Endothelial cell of umbilical vein (primary cell): ENCODE measurements around the gene LCN12. TPM values are rescaled to one million over a fixed set of nuclear protein-coding genes. Genes with fewer than 3 reads are reported as not detected.

ENCODE experiments used
- BruUV-seq: library from RNA; stranded (reverse); fragments of 400-500 nt; replicated peaks from 2 replicates; lab custom pipeline; 2021; lab: Mats Ljungman, UMichigan
- CTCF ChIA-PET: fragments of 300-600, 350-600 bp; sonication (Branson Sonifier 250); formaldehyde crosslinking; loops from one replicate; lab custom pipeline; 2021; ENCODE audit warnings: antibody characterized with exemption, inconsistent platforms; lab: Charles Lee
- POLR2A ChIA-PET: fragments of 300-600, 350-600 bp; sonication (Branson Sonifier 250); formaldehyde crosslinking; loops from one replicate; lab custom pipeline; 2021; ENCODE audit warnings: antibody characterized with exemption, inconsistent platforms; lab: Charles Lee
- DNase-seq: peaks from one replicate; pipeline ENCODE4 v3.0.0-alpha.2; 2011; ENCODE audit warnings: low read depth, low spot score
- FAIRE-seq: peaks from 2 replicates; lab custom pipeline; 2011; peaks lifted over from hg19 to GRCh38; lab: Jason Lieb, UNC
- H2AFZ ChIP-seq: 2 replicates; pipeline ENCODE4 v1.6.0; 2012; ENCODE audit warnings: low read depth, low read length, control low read depth, inconsistent platforms
- H3K27ac ChIP-seq: 2 replicates; pipeline ENCODE4 v1.5.1; 2011; ENCODE audit warnings: low read depth, mild to moderate bottlenecking, control low read depth, low read length, moderate library complexity; ENCODE audit not compliant: insufficient read depth
- H3K27me3 ChIP-seq, 2 experiments: 2 replicates each; pipeline versions ENCODE4 v1.6.0 to v1.6.1; 2011; ENCODE audit warnings: low read length in 2 of 2, mixed read lengths in 1 of 2; ENCODE audit not compliant: control insufficient read depth in 2 of 2, insufficient read depth in 2 of 2
- H3K36me3 ChIP-seq, 2 experiments: 2 replicates in 1 of 2; 3 replicates in 1 of 2; pipeline ENCODE4 v1.5.1; 2011; ENCODE audit warnings: low read length in 2 of 2, mild to moderate bottlenecking in 1 of 2, moderate library complexity in 1 of 2; ENCODE audit not compliant: control insufficient read depth in 2 of 2, insufficient read depth in 2 of 2; ENCODE audit errors: extremely low read depth in 1 of 2
- H3K4me1 ChIP-seq: 3 replicates; pipeline ENCODE4 v1.5.1; 2011; ENCODE audit warnings: mild to moderate bottlenecking, low read length; ENCODE audit not compliant: control insufficient read depth, insufficient read depth; ENCODE audit errors: extremely low read depth
- H3K4me2 ChIP-seq: 2 replicates; pipeline ENCODE4 v1.6.1; 2011; ENCODE audit warnings: low read length, control low read depth, mixed read lengths; ENCODE audit not compliant: insufficient read depth
- H3K4me3 ChIP-seq, 3 experiments: fragments of 200-600 bp in 1 of 3; sonication (generic), shearing (Covaris generic) in 1 of 3; replicated peaks in 1 of 3; 2 replicates each; pipeline ENCODE4 v1.5.1; 2011 to 2016; ENCODE audit warnings: control low read depth in 3 of 3, low read length in 3 of 3, mild to moderate bottlenecking in 2 of 3, inconsistent platforms in 1 of 3, low read depth in 1 of 3, moderate library complexity in 1 of 3; ENCODE audit not compliant: insufficient read depth in 1 of 3
- H3K79me2 ChIP-seq: 2 replicates; pipeline ENCODE4 v1.6.0; 2012; ENCODE audit warnings: low read length, inconsistent platforms; ENCODE audit not compliant: control insufficient read depth, insufficient read depth
- H3K9ac ChIP-seq: replicated peaks from 2 replicates; pipeline ENCODE3; 2011; ENCODE audit warnings: low read length, control low read depth; ENCODE audit not compliant: insufficient read depth; ENCODE audit errors: extremely low read depth
- H3K9me1 ChIP-seq: replicated peaks from 3 replicates; pipeline ENCODE4 v1.6.0; 2011; ENCODE audit warnings: mild to moderate bottlenecking, low read length; ENCODE audit not compliant: control insufficient read depth, insufficient read depth; ENCODE audit errors: extremely low read depth
- H3K9me3 ChIP-seq: replicated peaks from 2 replicates; pipeline ENCODE4 v1.5.1; 2012; ENCODE audit warnings: low read length, inconsistent platforms; ENCODE audit not compliant: control insufficient read depth, insufficient read depth
- H4K20me1 ChIP-seq: replicated peaks from 2 replicates; pipeline ENCODE3; 2011; ENCODE audit warnings: mild to moderate bottlenecking, low read length; ENCODE audit not compliant: control insufficient read depth, insufficient read depth; ENCODE audit errors: extremely low read depth
- EZH2 ChIP-seq: IDR thresholded peaks from 2 replicates; pipeline ENCODE4 v1.6.1; 2012; ENCODE audit warnings: borderline replicate concordance, low read depth, mild to moderate bottlenecking, moderate library complexity, low read length, inconsistent platforms; ENCODE audit not compliant: severe bottlenecking
- FOS ChIP-seq: IDR thresholded peaks from 2 replicates; pipeline ENCODE4 v1.6.1; 2011; ENCODE audit warnings: mild to moderate bottlenecking, low read length, moderate library complexity, borderline replicate concordance; ENCODE audit not compliant: insufficient read depth
- GATA2 ChIP-seq: IDR thresholded peaks from 2 replicates; pipeline ENCODE4 v1.7.0; 2011; ENCODE audit warnings: low read depth, mild to moderate bottlenecking, moderate library complexity, mixed read lengths, low read length; ENCODE audit not compliant: insufficient read length, insufficient read depth
- JUN ChIP-seq: IDR thresholded peaks from 2 replicates; pipeline ENCODE4 v1.6.1; 2011; ENCODE audit warnings: borderline replicate concordance, low read depth; ENCODE audit not compliant: insufficient read length, insufficient read depth
- MYC ChIP-seq: IDR thresholded peaks from one replicate; pipeline ENCODE4 v1.6.1; 2011; ENCODE audit warnings: mild to moderate bottlenecking, low read depth, low read length
- POLR2A ChIP-seq: IDR thresholded peaks from 2 replicates; pipeline ENCODE4 v1.6.1; 2012; ENCODE audit warnings: low read depth, mild to moderate bottlenecking, control low read depth, low read length
- POLR2AphosphoS5 ChIP-seq: IDR thresholded peaks from 2 replicates; pipeline ENCODE4 v1.6.1; 2012; ENCODE audit warnings: low read depth, mild to moderate bottlenecking, control low read depth, low read length, moderate library complexity; ENCODE audit not compliant: insufficient read depth
- dilution Hi-C: fragments of 300-500 bp; cut with MboI; formaldehyde crosslinking; loops from one replicate; pipeline ENCODE4 v1.15.0; 2019; ENCODE audit warnings: low sequenced_read_pairs; ENCODE audit not compliant: extremely low pct_ligation_motif_present
- intact Hi-C: fragments of 100-400 bp; cut with micrococcal nuclease; formaldehyde crosslinking; loops from one replicate; pipeline ENCODE4 v1.10.0; 2022
- polyA plus RNA-seq, 4 experiments: library from polyadenylated mRNA; depleted of rRNA in 3 of 4; stranded (reverse) in 3 of 4; unstranded in 1 of 4; fragments of >200 nt; gene quantifications; 2 replicates each; pipeline versions ENCODE4 v1.2.1 to v1.2.3, GENCODE V29; 2011 to 2012; ENCODE audit warnings: missing spikeins in 1 of 4
- total RNA-seq: library from RNA; stranded (reverse); gene quantifications from 2 replicates; pipeline ENCODE4 v1.2.3, GENCODE V29; 2021
- TF ChIP-seq, protein P1 (sequence below), 2 donors: IDR thresholded peaks; 1 replicate in 1 of 2; 2 replicates in 1 of 2; pipeline ENCODE4 v1.5.1; 2011; ENCODE audit warnings: low read length in 2 of 2, mild to moderate bottlenecking in 2 of 2, moderate library complexity in 2 of 2, control low read depth in 1 of 2, inconsistent platforms in 1 of 2, low read depth in 1 of 2; ENCODE audit not compliant: insufficient read depth in 1 of 2; ENCODE audit errors: extremely low read depth in 1 of 2
- TF ChIP-seq, protein P2 (sequence below): IDR thresholded peaks from 2 replicates; pipeline ENCODE4 v1.6.1; 2011; ENCODE audit not compliant: insufficient read depth, insufficient read length

Gene LCN12
- total and polyA plus RNA-seq, 2 donors (not counting 3 experiments of a cell fraction or from before 2014, with no cell fraction given) = 0.35 to 0.52 TPM

- no peaks in the 10 kb centered on the region for H4K20me1 ChIP-seq
- BruUV-seq = no TSS peak
- no peak overlapping the region for H3K9ac ChIP-seq
- no peaks in the 10 kb centered on the region for H3K4me1 ChIP-seq
- H3K36me3 ChIP-seq = no peaks in the 10 kb centered on the region
- no peaks in the 10 kb centered on the region for H3K27me3 ChIP-seq
- H3K27ac ChIP-seq = no peak overlapping the region
- DNase-seq (no peak), FAIRE-seq (no peak)
- POLR2A ChIA-PET = interaction anchor here (0.6 kb wide), 1 partner anchor 349 kb away, joined by 3 read pairs; no protein-coding TSS in a partner anchor
- no peaks in the 10 kb centered on the region for H3K79me2 ChIP-seq
- intact Hi-C loops (no loop called here), dilution Hi-C loops (no loop called here)
- no peak overlapping the region for H3K4me3 ChIP-seq
- H3K9me1 ChIP-seq = no peaks in the 10 kb centered on the region
- no peak for TF ChIP-seq FOS
- TF ChIP-seq POLR2A = no peak
- TF ChIP-seq, protein P1, sequence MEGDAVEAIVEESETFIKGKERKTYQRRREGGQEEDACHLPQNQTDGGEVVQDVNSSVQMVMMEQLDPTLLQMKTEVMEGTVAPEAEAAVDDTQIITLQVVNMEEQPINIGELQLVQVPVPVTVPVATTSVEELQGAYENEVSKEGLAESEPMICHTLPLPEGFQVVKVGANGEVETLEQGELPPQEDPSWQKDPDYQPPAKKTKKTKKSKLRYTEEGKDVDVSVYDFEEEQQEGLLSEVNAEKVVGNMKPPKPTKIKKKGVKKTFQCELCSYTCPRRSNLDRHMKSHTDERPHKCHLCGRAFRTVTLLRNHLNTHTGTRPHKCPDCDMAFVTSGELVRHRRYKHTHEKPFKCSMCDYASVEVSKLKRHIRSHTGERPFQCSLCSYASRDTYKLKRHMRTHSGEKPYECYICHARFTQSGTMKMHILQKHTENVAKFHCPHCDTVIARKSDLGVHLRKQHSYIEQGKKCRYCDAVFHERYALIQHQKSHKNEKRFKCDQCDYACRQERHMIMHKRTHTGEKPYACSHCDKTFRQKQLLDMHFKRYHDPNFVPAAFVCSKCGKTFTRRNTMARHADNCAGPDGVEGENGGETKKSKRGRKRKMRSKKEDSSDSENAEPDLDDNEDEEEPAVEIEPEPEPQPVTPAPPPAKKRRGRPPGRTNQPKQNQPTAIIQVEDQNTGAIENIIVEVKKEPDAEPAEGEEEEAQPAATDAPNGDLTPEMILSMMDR (IDR thresholded peaks at IDR 0.05; ENCODE audit: extremely low read depth in 1 of 2, insufficient read depth in 1 of 2, low read depth in 1 of 2, low read length in 2 of 2) = no peak
- TF ChIP-seq EZH2 = no peak
- TF ChIP-seq JUN = no peak
- TF ChIP-seq GATA2 = no peak
- no peak for TF ChIP-seq MYC
- TF ChIP-seq, protein P2, sequence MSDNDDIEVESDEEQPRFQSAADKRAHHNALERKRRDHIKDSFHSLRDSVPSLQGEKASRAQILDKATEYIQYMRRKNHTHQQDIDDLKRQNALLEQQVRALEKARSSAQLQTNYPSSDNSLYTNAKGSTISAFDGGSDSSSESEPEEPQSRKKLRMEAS = no peak
- TF ChIP-seq POLR2AphosphoS5 = no peak
- H3K9me3 ChIP-seq = no peaks in the 10 kb centered on the region
- H2AFZ ChIP-seq = no peak overlapping the region
- CTCF ChIA-PET = interaction anchor here (0.8 to 1.4 kb wide), 3 partner anchors 11 to 36 kb away, joined by 3 to 6 read pairs (median 4); no protein-coding TSS in a partner anchor
- no peak overlapping the region for H3K4me2 ChIP-seq
These were observed 12.2 kb downstream of the LCN12 start for GRCh38 chr9:136964171-136964689.
